GM12878 (cell line): Measurements from ENCODE around the gene CD3G. TPM values are rescaled to one million over a fixed set of nuclear protein-coding genes. Genes with fewer than 3 reads are reported as not detected.

Experiments used
- BCL11A ChIP-seq: IDR thresholded peaks from 2 replicates; pipeline ENCODE4 v1.6.1; 2011; ENCODE audit warnings: low read depth, low read length
- CBX3 ChIP-seq: fragments of 200-600 bp; sonication (generic); IDR thresholded peaks from 2 replicates; pipeline ENCODE4 v1.6.1; 2016; ENCODE audit warnings: low read depth, borderline replicate concordance
- CHD4 ChIP-seq: fragments of 200-600 bp; sonication (generic); IDR thresholded peaks from 2 replicates; pipeline ENCODE4 v1.6.1; 2016; ENCODE audit warnings: mild to moderate bottlenecking
- DPF2 ChIP-seq: fragments of 450-650 bp; IDR thresholded peaks from 2 replicates; pipeline ENCODE4 v1.6.1; 2017; ENCODE audit warnings: mild to moderate bottlenecking
- ELK1 ChIP-seq: IDR thresholded peaks from 2 replicates; pipeline ENCODE4 v1.6.1; 2012; ENCODE audit warnings: low read depth, low read length, improper control_type of control experiment
- FOXK2 ChIP-seq: fragments of 450-650 bp; IDR thresholded peaks from 2 replicates; pipeline ENCODE4 v1.6.1; 2017; ENCODE audit warnings: mild to moderate bottlenecking, moderate library complexity
- GATAD2B ChIP-seq: fragments of 450-650 bp; conservative IDR thresholded peaks from 2 replicates; pipeline ENCODE4 v1.6.1; 2017; ENCODE audit warnings: low read depth, mild to moderate bottlenecking, moderate library complexity
- HDAC6 ChIP-seq: fragments of 200-600 bp; sonication (generic); IDR thresholded peaks from one replicate; pipeline ENCODE4 v1.8.0; 2017; ENCODE audit warnings: antibody characterized with exemption; ENCODE audit not compliant: unreplicated experiment
- IRF3 ChIP-seq: fragments of 450-650 bp; IDR thresholded peaks from 2 replicates; pipeline ENCODE4 v1.6.1; 2014; ENCODE audit warnings: mild to moderate bottlenecking
- MLLT1 ChIP-seq: fragments of 450-650 bp; IDR thresholded peaks from 2 replicates; pipeline ENCODE4 v1.6.1; 2016; ENCODE audit warnings: mild to moderate bottlenecking
- MTA2 ChIP-seq: fragments of 450-650 bp; IDR thresholded peaks from 2 replicates; pipeline ENCODE4 v1.6.1; 2016; ENCODE audit warnings: low read depth, mild to moderate bottlenecking, moderate library complexity
- MYB ChIP-seq: fragments of 150-350 bp; IDR thresholded peaks from 2 replicates; pipeline ENCODE4 v1.6.1; 2014; ENCODE audit warnings: mild to moderate bottlenecking, low read depth, low read length, borderline replicate concordance
- SMAD5 ChIP-seq: IDR thresholded peaks from 2 replicates; pipeline ENCODE4 v1.6.1; 2016; ENCODE audit warnings: antibody characterized with exemption, low read depth
- SPI1 ChIP-seq: IDR thresholded peaks from 2 replicates; pipeline ENCODE4 v1.6.1; 2011; ENCODE audit warnings: low read depth, mild to moderate bottlenecking, low read length, moderate library complexity, borderline replicate concordance; ENCODE audit not compliant: insufficient read depth
- SREBF2 ChIP-seq: IDR thresholded peaks from 2 replicates; pipeline ENCODE4 v1.6.1; 2012; ENCODE audit warnings: mild to moderate bottlenecking, low read length
- STAT1 ChIP-seq: fragments of 450-650 bp; conservative IDR thresholded peaks from 2 replicates; pipeline ENCODE4 v1.6.1; 2014; ENCODE audit warnings: antibody characterized with exemption, mild to moderate bottlenecking
- SUPT20H ChIP-seq: IDR thresholded peaks from 2 replicates; pipeline ENCODE4 v1.6.1; 2011; ENCODE audit warnings: low read depth, mild to moderate bottlenecking, low read length, moderate library complexity, borderline replicate concordance; ENCODE audit not compliant: control insufficient read depth
- YY1 ChIP-seq: IDR thresholded peaks from 2 replicates; pipeline ENCODE4 v1.6.1; 2011; ENCODE audit warnings: low read depth, mild to moderate bottlenecking, low read length
- ZNF217 ChIP-seq: fragments of 450-650 bp; IDR thresholded peaks from 2 replicates; pipeline ENCODE4 v1.6.1; 2017; ENCODE audit warnings: antibody characterized with exemption, mild to moderate bottlenecking
- ZNF274 ChIP-seq: IDR thresholded peaks from one replicate; pipeline ENCODE4 v1.8.0; 2011; ENCODE audit not compliant: insufficient read length, insufficient read depth
- ZZZ3 ChIP-seq: IDR thresholded peaks from 2 replicates; pipeline ENCODE4 v1.6.1; 2011; ENCODE audit warnings: low read depth; ENCODE audit not compliant: control insufficient read depth, insufficient read length
- polyA plus RNA-seq, 11 experiments: library from polyadenylated mRNA; depleted of rRNA in 4 of 11; unstranded in 6 of 11; stranded (reverse) in 5 of 11; fragments of >200 nt; fragmentation: Nextera tagmentation in 4 of 11; fragmentation: Illumina TruSeq in 1 of 11; extraction: Ambion mirVana in 4 of 11; extraction: Trizol in 1 of 11; gene quantifications; 1 replicate in 1 of 11; 2 replicates in 10 of 11; pipeline versions ENCODE4 v1.2.1 to v1.2.3, GENCODE V29; 2011 to 2016; ENCODE audit warnings: inconsistent platforms in 2 of 11, missing spikeins in 2 of 11, low read depth in 1 of 11
- total RNA-seq, 4 experiments: library from RNA; depleted of rRNA in 3 of 4; stranded (reverse); fragments of >200 nt in 3 of 4; fragmentation: Illumina TruSeq in 1 of 4; extraction: Trizol in 1 of 4; gene quantifications; 2 replicates each; pipeline versions ENCODE4 v1.2.1 to v1.2.3, GENCODE V29; 2013 to 2021
- TF ChIP-seq, protein P1 (sequence below): IDR thresholded peaks from 2 replicates; pipeline ENCODE4 v1.6.1; 2012; ENCODE audit warnings: mild to moderate bottlenecking, low read depth, low read length
- TF ChIP-seq, protein P2 (sequence below): fragments of 450-650 bp; IDR thresholded peaks from 2 replicates; pipeline ENCODE4 v1.6.1; 2017; ENCODE audit warnings: borderline replicate concordance

Gene CD3G
- total and polyA plus RNA-seq, 10 of the 15 experiments (the other 5 are each of a cell fraction or from before 2014, with no cell fraction given): 0.10 to 0.16 (median 0.13) TPM; not detected in 7

GRCh38 chr11:118359295-118359958 lies 15.3 kb downstream of the CD3G start, which contains the start of gene UBE4A (continued):
- TF ChIP-seq, protein P1, sequence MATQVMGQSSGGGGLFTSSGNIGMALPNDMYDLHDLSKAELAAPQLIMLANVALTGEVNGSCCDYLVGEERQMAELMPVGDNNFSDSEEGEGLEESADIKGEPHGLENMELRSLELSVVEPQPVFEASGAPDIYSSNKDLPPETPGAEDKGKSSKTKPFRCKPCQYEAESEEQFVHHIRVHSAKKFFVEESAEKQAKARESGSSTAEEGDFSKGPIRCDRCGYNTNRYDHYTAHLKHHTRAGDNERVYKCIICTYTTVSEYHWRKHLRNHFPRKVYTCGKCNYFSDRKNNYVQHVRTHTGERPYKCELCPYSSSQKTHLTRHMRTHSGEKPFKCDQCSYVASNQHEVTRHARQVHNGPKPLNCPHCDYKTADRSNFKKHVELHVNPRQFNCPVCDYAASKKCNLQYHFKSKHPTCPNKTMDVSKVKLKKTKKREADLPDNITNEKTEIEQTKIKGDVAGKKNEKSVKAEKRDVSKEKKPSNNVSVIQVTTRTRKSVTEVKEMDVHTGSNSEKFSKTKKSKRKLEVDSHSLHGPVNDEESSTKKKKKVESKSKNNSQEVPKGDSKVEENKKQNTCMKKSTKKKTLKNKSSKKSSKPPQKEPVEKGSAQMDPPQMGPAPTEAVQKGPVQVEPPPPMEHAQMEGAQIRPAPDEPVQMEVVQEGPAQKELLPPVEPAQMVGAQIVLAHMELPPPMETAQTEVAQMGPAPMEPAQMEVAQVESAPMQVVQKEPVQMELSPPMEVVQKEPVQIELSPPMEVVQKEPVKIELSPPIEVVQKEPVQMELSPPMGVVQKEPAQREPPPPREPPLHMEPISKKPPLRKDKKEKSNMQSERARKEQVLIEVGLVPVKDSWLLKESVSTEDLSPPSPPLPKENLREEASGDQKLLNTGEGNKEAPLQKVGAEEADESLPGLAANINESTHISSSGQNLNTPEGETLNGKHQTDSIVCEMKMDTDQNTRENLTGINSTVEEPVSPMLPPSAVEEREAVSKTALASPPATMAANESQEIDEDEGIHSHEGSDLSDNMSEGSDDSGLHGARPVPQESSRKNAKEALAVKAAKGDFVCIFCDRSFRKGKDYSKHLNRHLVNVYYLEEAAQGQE: no peak
- TF ChIP-seq MYB (no peak), YY1 (0 out of 2 replicates have a peak, but pooled peaks have one; percentile 57), ELK1 (peak; percentile 98), STAT1 (no peak), GATAD2B (peak; percentile 49; the same call in 1 of the 2 replicates), ZZZ3 (no peak), DPF2 (no peak), SMAD5 (peak; percentile 70; the same call in 1 of the 2 replicates), SREBF2 (peak; percentile 70), ZNF274 (no peak), MLLT1 (peak; percentile 49; the same call in 1 of the 2 replicates), CHD4 (0 out of 2 replicates have a peak, but pooled peaks have one; percentile 92), ZNF217 (peak; percentile 88), IRF3 (peak; percentile 56; the same call in 1 of the 2 replicates), HDAC6 (no peak), SUPT20H (no peak), SPI1 (peak; percentile 19; the same call in 1 of the 2 replicates), FOXK2 (no peak), MTA2 (peak; percentile 45; the same call in 1 of the 2 replicates), BCL11A (no peak), CBX3 (no peak)
- TF ChIP-seq, protein P2, sequence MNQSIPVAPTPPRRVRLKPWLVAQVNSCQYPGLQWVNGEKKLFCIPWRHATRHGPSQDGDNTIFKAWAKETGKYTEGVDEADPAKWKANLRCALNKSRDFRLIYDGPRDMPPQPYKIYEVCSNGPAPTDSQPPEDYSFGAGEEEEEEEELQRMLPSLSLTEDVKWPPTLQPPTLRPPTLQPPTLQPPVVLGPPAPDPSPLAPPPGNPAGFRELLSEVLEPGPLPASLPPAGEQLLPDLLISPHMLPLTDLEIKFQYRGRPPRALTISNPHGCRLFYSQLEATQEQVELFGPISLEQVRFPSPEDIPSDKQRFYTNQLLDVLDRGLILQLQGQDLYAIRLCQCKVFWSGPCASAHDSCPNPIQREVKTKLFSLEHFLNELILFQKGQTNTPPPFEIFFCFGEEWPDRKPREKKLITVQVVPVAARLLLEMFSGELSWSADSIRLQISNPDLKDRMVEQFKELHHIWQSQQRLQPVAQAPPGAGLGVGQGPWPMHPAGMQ: no peak
